Daoy (cell line): ENCODE results near the gene CASTOR1. TPM values are rescaled to one million over a fixed set of nuclear protein-coding genes. Genes with fewer than 3 reads are reported as not detected.
"Not testable (repeated sequence)": the region's sequence is repeated elsewhere in the genome, so short reads cannot be mapped to it uniquely, and the experiment has no call there.

Source experiments
- DNase-seq: peaks from one replicate; pipeline ENCODE4 v3.0.0-alpha.2; 2015; ENCODE audit warnings: low read depth
- total RNA-seq: library from RNA; depleted of rRNA; stranded (reverse); fragments of >200 nt; shearing (Covaris generic); gene quantifications from 2 replicates; pipeline ENCODE4 v1.2.3, GENCODE V29; 2014; rRNA removed

CASTOR1 gene
- total RNA-seq: 5.9 and 10.3 TPM in 2 replicates

- peak; percentile 99 for DNase-seq
Observed at GRCh38 chr22:30289141-30289979, at the start of gene CASTOR1. Gene CASTOR1, minus strand, starts transcription at chr22:30289505. Its CDS starts 8 bp downstream, at chr22:30289497.

- DNase-seq: no peak
Observed at GRCh38 chr22:30338802-30339201, 49.5 kb upstream of the CASTOR1 start.

- DNase-seq: not testable (repeated sequence)
Observed at GRCh38 chr22:30338341-30338740, 49.0 kb upstream of the CASTOR1 start.

GRCh38 chr22:30337461-30337778 is 48.1 kb upstream of the CASTOR1 start:
- no peak for DNase-seq

- DNase-seq: no peak
Observed at GRCh38 chr22:30336752-30337460, 47.6 kb upstream of the CASTOR1 start.

GRCh38 chr22:30335236-30335635 is 45.9 kb upstream of the CASTOR1 start:
- no peak for DNase-seq

DNA sequence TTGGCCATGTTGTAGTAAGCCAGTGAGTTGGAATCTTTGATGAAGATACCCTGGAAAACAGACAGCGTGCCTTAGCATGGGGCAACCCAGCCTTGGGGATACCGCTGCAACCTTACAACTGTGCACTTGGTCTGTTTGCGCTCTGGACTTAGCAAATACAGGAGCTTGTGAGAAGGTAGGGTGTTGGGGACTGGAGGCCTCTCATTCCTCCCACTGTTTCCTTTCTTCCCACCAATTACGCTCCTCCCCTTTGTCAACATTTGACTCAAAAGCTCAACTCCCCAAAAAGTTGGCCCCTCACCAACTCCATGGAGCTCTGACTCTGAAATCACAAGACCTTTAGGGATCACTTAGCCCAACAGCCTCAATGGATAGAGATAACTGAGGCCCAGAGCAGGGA is 45.3 kb upstream of the CASTOR1 start:
- no peak for DNase-seq

DNA sequence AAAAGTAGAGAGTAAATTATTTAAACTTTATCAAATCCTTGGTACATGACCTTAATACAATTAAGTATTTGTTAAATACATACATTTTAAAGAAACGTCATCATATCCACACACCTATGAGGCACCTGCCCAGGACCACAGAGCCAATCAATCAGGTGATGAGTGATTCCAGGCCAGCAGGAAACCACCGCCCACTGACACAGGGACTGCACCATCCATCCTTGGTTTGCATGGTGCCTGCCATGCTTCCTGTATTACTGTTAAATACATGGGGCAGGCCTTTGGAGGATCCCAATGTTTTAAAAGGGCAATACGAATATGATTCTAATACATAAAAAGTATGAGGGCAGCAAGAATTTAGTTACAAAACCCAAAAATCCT is 44.4 kb upstream of the CASTOR1 start:
- no peak for DNase-seq

GRCh38 chr22:30332994-30333706 is 43.8 kb upstream of the CASTOR1 start:
- DNase-seq: no peak

DNA sequence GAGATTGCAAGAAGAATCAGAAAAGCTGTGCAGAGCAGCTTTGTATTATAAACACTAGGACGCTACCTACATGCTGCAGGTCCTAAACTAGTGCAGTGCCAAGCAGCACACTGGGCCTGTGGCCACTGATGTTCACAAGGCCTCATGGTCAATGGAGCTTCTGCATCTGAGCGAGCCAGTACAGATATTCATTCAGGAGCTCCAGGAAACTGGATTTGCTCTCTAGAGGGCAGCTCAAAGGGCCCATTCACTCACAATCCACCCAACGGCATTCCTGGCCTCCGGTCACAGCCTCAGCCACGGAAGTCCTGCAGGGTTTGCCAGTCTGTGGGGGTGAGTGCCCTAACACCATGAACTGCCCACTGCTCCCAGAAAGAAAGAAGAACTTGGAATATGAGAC is 43.2 kb upstream of the CASTOR1 start:
- DNase-seq: no peak

- no peak for DNase-seq
Observed at GRCh38 chr22:30328466-30329049, 39.3 kb upstream of the CASTOR1 start.

GRCh38 chr22:30327864-30328345 is 38.6 kb upstream of the CASTOR1 start:
- DNase-seq: no peak

DNA sequence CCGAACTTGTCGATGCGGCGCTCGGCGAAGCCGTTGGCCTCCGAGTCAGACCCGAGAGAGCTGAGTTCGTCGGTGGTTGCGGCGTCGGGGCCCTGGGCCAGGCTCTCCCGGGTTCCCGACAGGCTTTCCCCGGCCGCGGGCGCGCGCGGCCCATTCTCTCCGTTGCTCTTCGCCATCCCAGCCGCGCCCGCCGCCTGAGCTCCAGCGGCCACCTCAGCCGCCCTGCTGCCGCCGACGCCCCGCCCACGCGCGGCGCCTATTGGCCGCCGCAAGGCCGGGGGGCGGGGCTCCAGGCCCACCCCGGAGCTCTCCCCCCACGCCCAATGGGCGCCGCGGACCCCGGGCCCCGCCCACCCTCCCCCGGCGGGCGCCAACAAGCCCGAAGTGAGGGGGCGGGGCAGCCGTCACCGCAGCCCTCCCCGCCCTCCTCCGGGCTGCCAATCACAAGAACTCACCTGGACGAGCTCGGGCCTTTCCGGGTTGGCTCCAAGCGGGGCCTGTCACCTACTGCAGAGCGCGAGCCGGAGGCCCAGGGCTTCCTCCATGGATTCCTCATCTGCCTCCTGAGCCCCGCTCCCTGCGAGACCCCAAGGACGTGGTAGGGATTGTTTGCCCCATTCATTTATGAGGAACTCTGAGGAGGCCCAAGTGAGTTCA is 37.5 kb upstream of the CASTOR1 start, which contains the start of gene TBC1D10A:
Gene TBC1D10A (minus strand): TSS at position 236 of the 657 bp plus-strand sequence. CDS start 60 bp downstream, at position 176.
- DNase-seq: peak; percentile 94

- DNase-seq: peak; percentile 42
Observed at GRCh38 chr22:30326255-30326705, 37.0 kb upstream of the CASTOR1 start.

GRCh38 chr22:30325724-30326254 is 36.5 kb upstream of the CASTOR1 start:
- DNase-seq: no peak

- peak; percentile 88 for DNase-seq
Observed at GRCh38 chr22:30325065-30325720, 35.9 kb upstream of the CASTOR1 start.

GRCh38 chr22:30324014-30324730 is 34.9 kb upstream of the CASTOR1 start:
- peak; percentile 53 for DNase-seq

DNA sequence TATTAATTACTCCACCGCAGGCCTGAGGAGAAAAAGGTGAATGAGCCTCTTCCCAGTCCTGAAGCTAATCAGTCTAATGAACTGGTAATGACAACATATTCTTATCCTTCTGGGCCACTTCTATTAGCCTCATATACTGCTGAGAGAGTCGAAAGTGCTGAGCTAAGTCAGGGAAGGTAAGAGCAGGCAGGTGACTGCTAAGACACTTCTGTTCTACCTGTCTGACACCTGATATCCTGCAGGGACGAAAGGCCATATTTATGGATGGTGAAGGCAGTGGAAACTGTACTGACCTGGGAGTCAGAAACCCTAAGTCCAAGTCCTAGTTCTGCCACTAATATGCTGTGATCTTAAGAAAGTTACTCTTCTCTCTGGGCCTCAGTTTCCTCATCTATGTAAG is 33.9 kb upstream of the CASTOR1 start:
- DNase-seq: no peak

GRCh38 chr22:30321461-30321860 is 32.2 kb upstream of the CASTOR1 start:
- no peak for DNase-seq
